Measurements from ENCODE around the gene ARHGAP42. TPM values are rescaled to one million over a fixed set of nuclear protein-coding genes. Genes with fewer than 3 reads are reported as not detected.

ARHGAP42 gene
- polyA plus RNA-seq, 3 donors = 0.13 TPM; not detected in 2

DNA sequence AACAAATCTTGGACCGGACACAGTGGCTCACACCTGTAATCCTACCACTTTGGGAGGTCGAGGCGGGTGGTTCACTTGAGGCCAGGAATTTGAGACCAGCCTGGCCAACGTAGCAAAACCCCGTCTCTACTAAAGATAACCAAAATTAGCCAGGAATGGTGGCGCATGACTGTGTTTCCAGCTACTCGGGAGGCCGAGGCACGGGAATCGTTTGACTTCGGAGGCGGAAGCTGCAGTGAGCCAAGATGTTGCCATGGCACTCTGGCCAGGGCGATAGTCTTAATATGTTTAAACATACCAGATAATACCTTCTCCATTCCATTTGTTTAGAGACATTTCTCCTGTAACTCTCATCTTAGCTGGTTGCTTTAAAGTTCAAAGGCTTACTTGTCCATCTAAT lies 218.6 kb downstream of the ARHGAP42 start:
- WGBS (ENCODE audit: insufficient coverage) = 96% methylated on average over 13 of the region's 13 CpGs
- Mint-ChIP-seq H3K4me3 (no peak overlapping the region), H3K27ac (no peak overlapping the region), H3K4me1 (no peaks in the 10 kb centered on the region), H3K36me3 (no peaks in the 10 kb centered on the region), H3K27me3 (ENCODE audit: low read depth in 3 of 3) (peaks cover 0 to 3% (median 0%) of the 10 kb centered on the region in 3 donors), H3K9me3 (peaks cover 0 to 6% (median 0%) of the 10 kb centered on the region in 7 donors)
- no peaks in the 10 kb centered on the region for H4K20me1 ChIP-seq (ENCODE audit: insufficient read depth, low read length)
- H3K4me1 ChIP-seq (ENCODE audit: control insufficient read depth in 1 of 2, insufficient read depth in 2 of 2, low read length in 2 of 2) = no peaks in the 10 kb centered on the region
- TF ChIP-seq, protein P1, sequence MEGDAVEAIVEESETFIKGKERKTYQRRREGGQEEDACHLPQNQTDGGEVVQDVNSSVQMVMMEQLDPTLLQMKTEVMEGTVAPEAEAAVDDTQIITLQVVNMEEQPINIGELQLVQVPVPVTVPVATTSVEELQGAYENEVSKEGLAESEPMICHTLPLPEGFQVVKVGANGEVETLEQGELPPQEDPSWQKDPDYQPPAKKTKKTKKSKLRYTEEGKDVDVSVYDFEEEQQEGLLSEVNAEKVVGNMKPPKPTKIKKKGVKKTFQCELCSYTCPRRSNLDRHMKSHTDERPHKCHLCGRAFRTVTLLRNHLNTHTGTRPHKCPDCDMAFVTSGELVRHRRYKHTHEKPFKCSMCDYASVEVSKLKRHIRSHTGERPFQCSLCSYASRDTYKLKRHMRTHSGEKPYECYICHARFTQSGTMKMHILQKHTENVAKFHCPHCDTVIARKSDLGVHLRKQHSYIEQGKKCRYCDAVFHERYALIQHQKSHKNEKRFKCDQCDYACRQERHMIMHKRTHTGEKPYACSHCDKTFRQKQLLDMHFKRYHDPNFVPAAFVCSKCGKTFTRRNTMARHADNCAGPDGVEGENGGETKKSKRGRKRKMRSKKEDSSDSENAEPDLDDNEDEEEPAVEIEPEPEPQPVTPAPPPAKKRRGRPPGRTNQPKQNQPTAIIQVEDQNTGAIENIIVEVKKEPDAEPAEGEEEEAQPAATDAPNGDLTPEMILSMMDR (IDR thresholded peaks at IDR 0.05) = no peak
- intact Hi-C loops (cut with micrococcal nuclease) = no loop called here
- H3K27me3 ChIP-seq (ENCODE audit: control insufficient read depth in 2 of 2, insufficient read depth in 2 of 2, low read length in 2 of 2) = no peaks in the 10 kb centered on the region
- H3K9me3 ChIP-seq (replicated peaks in 1 of 2; ENCODE audit: control insufficient read depth in 1 of 2, insufficient read depth in 1 of 2, low read length in 2 of 2) = peaks cover 0 to 5% of the 10 kb centered on the region in 2 donors
- no peaks in the 10 kb centered on the region for H3K36me3 ChIP-seq (replicated peaks in 1 of 2; ENCODE audit: control insufficient read depth in 1 of 2, insufficient read depth in 2 of 2, low read length in 2 of 2)
- no peak overlapping the region for H2AFZ ChIP-seq (ENCODE audit: insufficient read depth, low read depth, low read length, poor library complexity, severe bottlenecking)
- no peak for DNase-seq
- no peak overlapping the region for H3K4me3 ChIP-seq (replicated peaks in 1 of 3; ENCODE audit: low read depth in 2 of 3, low read length in 3 of 3)
- H3K4me2 ChIP-seq (replicated peaks; ENCODE audit: extremely low read depth, low read length, poor library complexity, severe bottlenecking) = no peak overlapping the region
- no peak overlapping the region for H3K9ac ChIP-seq (ENCODE audit: insufficient read depth, low read length, poor library complexity, severe bottlenecking)
- H3K27ac ChIP-seq (ENCODE audit: low read depth in 1 of 2, low read length in 2 of 2) = no peak overlapping the region
- H3K79me2 ChIP-seq (ENCODE audit: insufficient read depth, low read length) = no peaks in the 10 kb centered on the region

DNA sequence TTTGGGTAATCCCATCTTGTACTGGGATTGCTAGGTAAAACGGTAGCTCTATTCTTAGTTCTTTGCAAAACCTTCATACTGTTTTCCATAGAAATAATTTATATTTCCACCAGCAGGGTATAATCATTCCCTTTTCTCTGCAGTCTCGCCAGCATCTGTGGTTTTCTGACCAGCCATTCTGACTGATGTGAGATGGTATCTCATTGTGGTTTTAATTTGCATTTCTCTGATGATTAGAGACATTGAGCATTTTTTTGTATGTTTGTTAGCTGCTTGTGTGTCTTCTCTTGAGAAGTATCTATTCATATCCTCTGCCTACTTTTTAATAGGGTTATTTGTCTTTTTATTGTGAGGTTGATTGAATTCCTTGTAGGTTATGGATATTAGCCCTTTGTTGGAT lies 221.7 kb downstream of the ARHGAP42 start:
- Mint-ChIP-seq H3K36me3 (no peaks in the 10 kb centered on the region), H3K4me3 (no peak overlapping the region), H3K4me1 (no peaks in the 10 kb centered on the region), H3K9me3 (peaks cover 0 to 4% (median 0%) of the 10 kb centered on the region in 7 donors), H3K27ac (no peak overlapping the region), H3K27me3 (ENCODE audit: low read depth in 3 of 3) (peaks cover 0 to 3% (median 0%) of the 10 kb centered on the region in 3 donors)
- WGBS (ENCODE audit: insufficient coverage) = no CpG with 5 or more reads among the region's 2 CpGs
- intact Hi-C loops (cut with micrococcal nuclease) = no loop called here
- Histone ChIP-seq H3K27me3 (ENCODE audit: control insufficient read depth in 2 of 2, insufficient read depth in 2 of 2, low read length in 2 of 2) (no peaks in the 10 kb centered on the region), H3K27ac (ENCODE audit: low read depth in 1 of 2, low read length in 2 of 2) (no peak overlapping the region), H3K9me3 (replicated peaks in 1 of 2; ENCODE audit: control insufficient read depth in 1 of 2, insufficient read depth in 1 of 2, low read length in 2 of 2) (no peaks in the 10 kb centered on the region), H3K9ac (ENCODE audit: insufficient read depth, low read length, poor library complexity, severe bottlenecking) (no peak overlapping the region), H3K79me2 (ENCODE audit: insufficient read depth, low read length) (no peaks in the 10 kb centered on the region), H3K4me3 (replicated peaks in 1 of 3; ENCODE audit: low read depth in 2 of 3, low read length in 3 of 3) (no peak overlapping the region), H3K4me1 (ENCODE audit: control insufficient read depth in 1 of 2, insufficient read depth in 2 of 2, low read length in 2 of 2) (no peaks in the 10 kb centered on the region), H3K4me2 (replicated peaks; ENCODE audit: extremely low read depth, low read length, poor library complexity, severe bottlenecking) (no peak overlapping the region), H3K36me3 (replicated peaks in 1 of 2; ENCODE audit: control insufficient read depth in 1 of 2, insufficient read depth in 2 of 2, low read length in 2 of 2) (no peaks in the 10 kb centered on the region), H4K20me1 (ENCODE audit: insufficient read depth, low read length) (no peaks in the 10 kb centered on the region), H2AFZ (ENCODE audit: insufficient read depth, low read depth, low read length, poor library complexity, severe bottlenecking) (no peak overlapping the region)
- TF ChIP-seq, protein P1 (IDR thresholded peaks at IDR 0.05) = no peak
- DNase-seq = no peak

Data from CD14-positive monocyte (primary cell).